GM23338 (cell line): ENCODE data around the gene MEGF6. TPM values are rescaled to one million over a fixed set of nuclear protein-coding genes. Genes with fewer than 3 reads are reported as not detected.

Source experiments
- ATAC-seq: fragments of 200-7000 bp; cut with Tn5 transposase; 3 replicates; pipeline ENCODE4 v1.9.1; 2020
- DNase-seq: peaks from one replicate; pipeline ENCODE4 v3.0.0-alpha.2; 2015; ENCODE audit warnings: low spot score
- H2AFZ ChIP-seq: fragments of 200-600 bp; sonication (generic); 2 replicates; pipeline ENCODE4 v1.8.0; 2016; ENCODE audit warnings: antibody characterized with exemption, mild to moderate bottlenecking, moderate library complexity
- H3F3A ChIP-seq: fragments of 200-600 bp; sonication (generic); replicated peaks from 2 replicates; pipeline ENCODE4 v1.8.0; 2017; ENCODE audit warnings: antibody characterized with exemption, mixed run types, low read depth
- H3K27ac ChIP-seq: fragments of 200-600 bp; sonication (generic); 2 replicates; pipeline ENCODE4 v1.6.1; 2016; ENCODE audit warnings: low read depth
- H3K27me3 ChIP-seq: fragments of 200-600 bp; sonication (generic); 2 replicates; pipeline ENCODE4 v1.8.0; 2016; ENCODE audit warnings: mild to moderate bottlenecking, mixed run types, moderate library complexity; ENCODE audit not compliant: insufficient read depth
- H3K36me3 ChIP-seq: fragments of 200-600 bp; sonication (generic); 2 replicates; pipeline ENCODE4 v1.8.0; 2016; ENCODE audit warnings: mild to moderate bottlenecking; ENCODE audit not compliant: insufficient read depth
- H3K4me1 ChIP-seq: fragments of 200-600 bp; sonication (generic); 2 replicates; pipeline ENCODE4 v1.8.0; 2016; ENCODE audit warnings: mild to moderate bottlenecking, moderate library complexity; ENCODE audit not compliant: insufficient read depth
- H3K4me2 ChIP-seq: fragments of 200-600 bp; sonication (generic); 2 replicates; pipeline ENCODE4 v1.7.1; 2017; ENCODE audit warnings: mixed run types
- H3K4me3 ChIP-seq: fragments of 200-600 bp; sonication (generic); 2 replicates; pipeline ENCODE4 v1.6.1; 2016; ENCODE audit warnings: mixed run types
- H3K79me2 ChIP-seq: fragments of 200-600 bp; sonication (generic); replicated peaks from 2 replicates; pipeline ENCODE4 v1.8.0; 2017; ENCODE audit warnings: mild to moderate bottlenecking; ENCODE audit not compliant: insufficient read depth
- H3K9me2 ChIP-seq: fragments of 200-600 bp; sonication (generic); 2 replicates; pipeline ENCODE4 v1.8.0; 2017; ENCODE audit not compliant: insufficient read depth
- H4K20me1 ChIP-seq: fragments of 200-600 bp; sonication (generic); replicated peaks from 2 replicates; pipeline ENCODE4 v1.8.0; 2017; ENCODE audit warnings: mild to moderate bottlenecking; ENCODE audit not compliant: insufficient read depth
- H3K27ac Mint-ChIP-seq: 2 replicates; pipeline ENCODE4 v1.8.0; 2020; ENCODE audit warnings: inconsistent platforms, mild to moderate bottlenecking, moderate library complexity, mixed read lengths
- H3K27me3 Mint-ChIP-seq: 3 replicates; pipeline ENCODE4 v1.8.0; 2022; ENCODE audit warnings: low read depth, mild to moderate bottlenecking, moderate library complexity, mixed read lengths, inconsistent platforms; ENCODE audit not compliant: insufficient read depth, poor library complexity
- H3K36me3 Mint-ChIP-seq: 3 replicates; pipeline ENCODE4 v1.8.0; 2021; ENCODE audit warnings: low read depth, mild to moderate bottlenecking, inconsistent platforms, moderate library complexity, mixed read lengths
- H3K4me1 Mint-ChIP-seq: 3 replicates; pipeline ENCODE4 v1.8.0; 2020; ENCODE audit warnings: mild to moderate bottlenecking, inconsistent platforms, mixed read lengths
- H3K4me3 Mint-ChIP-seq: 3 replicates; pipeline ENCODE4 v1.8.0; 2021; ENCODE audit warnings: moderate library complexity, mild to moderate bottlenecking, inconsistent platforms, mixed read lengths
- H3K9me3 Mint-ChIP-seq: 3 replicates; pipeline ENCODE4 v1.8.0; 2020; ENCODE audit warnings: moderate library complexity, mild to moderate bottlenecking, inconsistent platforms, mixed read lengths
- EZH2 ChIP-seq: fragments of 200-600 bp; sonication (generic); IDR thresholded peaks from one replicate; pipeline ENCODE4 v1.8.0; 2017; ENCODE audit warnings: antibody characterized with exemption, mild to moderate bottlenecking, low read depth; ENCODE audit not compliant: unreplicated experiment
- EZH2phosphoT487 ChIP-seq: fragments of 200-600 bp; sonication (generic); IDR thresholded peaks from one replicate; pipeline ENCODE4 v1.8.1; 2018; ENCODE audit warnings: antibody characterized with exemption; ENCODE audit not compliant: unreplicated experiment
- JUNB ChIP-seq: IDR thresholded peaks from one replicate; pipeline ENCODE4 v1.6.1; 2016; ENCODE audit warnings: antibody characterized with exemption; ENCODE audit not compliant: unreplicated experiment
- NANOG ChIP-seq: IDR thresholded peaks from 2 replicates; pipeline ENCODE4 v1.6.1; 2016; ENCODE audit warnings: antibody characterized with exemption, borderline replicate concordance
- POLR2AphosphoS5 ChIP-seq: IDR thresholded peaks from 2 replicates; pipeline ENCODE4 v1.6.1; 2016; ENCODE audit warnings: antibody characterized with exemption, low read depth
- STAT1 ChIP-seq: IDR thresholded peaks from one replicate; pipeline ENCODE4 v1.6.1; 2016; ENCODE audit warnings: antibody characterized with exemption; ENCODE audit not compliant: unreplicated experiment
- ZNF114 ChIP-seq: fragments of 250-450 bp; sonication (Bioruptor Pico); IDR thresholded peaks from 2 replicates; pipeline ENCODE4 v1.5.0; 2020; ENCODE audit warnings: mild to moderate bottlenecking, moderate library complexity
- ZNF331 ChIP-seq: fragments of 250-450 bp; sonication (Bioruptor Pico); IDR thresholded peaks from 2 replicates; pipeline ENCODE4 v1.5.0; 2020; ENCODE audit warnings: low read depth, mild to moderate bottlenecking, moderate library complexity
- ZNF462 ChIP-seq: fragments of 250-450 bp; sonication (Bioruptor Pico); IDR thresholded peaks from 2 replicates; pipeline ENCODE4 v1.5.0; 2020; ENCODE audit warnings: mild to moderate bottlenecking, moderate library complexity
- polyA plus RNA-seq: library from polyadenylated mRNA; unstranded; fragments of >200 nt; fragmentation: Nextera tagmentation; extraction: Ambion mirVana; gene quantifications from 2 replicates; pipeline ENCODE4 v1.2.1, GENCODE V29; 2016
- total RNA-seq: library from RNA; depleted of rRNA; stranded (reverse); fragments of >200 nt; shearing (Covaris generic); gene quantifications from 2 replicates; pipeline ENCODE4 v1.2.3, GENCODE V29; 2014
- TF ChIP-seq, protein P1 (sequence below): IDR thresholded peaks from 2 replicates; pipeline ENCODE4 v1.6.1; 2016; ENCODE audit warnings: antibody characterized with exemption
- TF ChIP-seq, protein P2 (sequence below): IDR thresholded peaks from one replicate; pipeline ENCODE4 v1.6.1; 2018; ENCODE audit warnings: antibody characterized with exemption; ENCODE audit not compliant: unreplicated experiment

The MEGF6 gene
- total and polyA plus RNA-seq, 2 experiments from 2014 or later: 4.0 to 21.4 TPM

DNA sequence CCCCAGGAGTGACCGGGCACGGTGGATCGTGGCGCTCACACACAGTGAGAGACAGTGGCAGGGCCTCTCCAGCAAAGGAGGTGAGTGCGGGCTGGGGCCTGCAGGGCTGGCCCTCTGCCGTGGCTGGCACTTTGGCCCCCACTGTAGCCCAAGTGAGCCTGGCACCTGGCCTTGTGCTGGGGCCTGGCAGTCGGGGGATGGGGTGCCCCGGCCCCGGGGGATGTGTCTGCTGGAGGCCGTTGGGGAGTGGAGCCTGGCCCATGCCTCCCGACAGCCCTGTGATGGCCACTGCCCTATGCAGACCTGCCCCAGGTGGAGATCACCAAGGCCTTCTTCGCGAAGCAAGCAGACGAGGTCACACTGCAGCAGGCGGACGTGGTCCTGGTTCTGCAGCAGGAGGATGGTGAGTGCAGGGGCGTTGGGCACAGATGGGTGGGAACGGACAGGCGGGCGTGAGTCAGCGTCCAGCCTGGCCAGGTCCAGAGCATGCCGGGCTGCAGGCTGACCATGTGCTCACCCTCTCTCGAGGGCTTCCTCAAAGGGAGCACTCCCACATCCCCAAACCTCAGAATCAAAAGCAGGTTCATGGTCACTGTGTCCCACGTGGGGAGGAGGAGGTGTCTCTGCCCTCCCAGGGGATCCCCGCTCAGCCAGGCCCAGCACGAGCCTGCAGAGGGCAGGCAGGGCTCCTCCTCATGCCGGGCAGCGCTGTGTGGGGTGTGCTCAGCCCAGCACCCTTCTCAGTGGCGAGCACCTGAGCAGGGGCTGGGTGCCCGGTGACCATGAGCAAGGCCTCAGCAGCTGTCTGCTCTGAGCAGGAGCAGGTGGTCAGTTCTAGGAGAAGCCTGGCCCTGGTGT is 131.6 kb downstream of the MEGF6 start (continued):
- no peak for TF ChIP-seq ZNF462 (CRISPR knock-in tag)
- TF ChIP-seq STAT1: no peak

DNA sequence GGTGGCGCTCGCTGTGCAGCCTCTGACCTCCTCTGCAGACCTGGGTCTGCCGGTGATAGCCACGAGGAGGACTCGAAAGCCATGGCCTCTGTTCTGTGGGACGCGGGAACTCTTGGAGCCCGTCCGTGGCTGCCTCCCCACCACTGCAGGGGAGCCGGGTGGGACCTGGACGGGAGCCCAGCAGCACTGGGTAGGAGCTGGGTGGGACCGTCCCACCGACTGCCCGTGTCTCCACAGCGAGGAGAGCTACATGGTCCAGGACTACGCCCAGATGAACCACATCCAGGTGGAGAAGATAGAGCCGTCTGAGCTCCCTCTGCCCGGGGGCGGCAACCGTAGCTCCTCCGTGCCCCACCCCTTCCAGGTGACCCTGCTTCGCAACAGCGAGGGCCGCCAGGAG is 133.1 kb downstream of the MEGF6 start:
- DNase-seq (no peak), ATAC-seq (no peak)
- H3K4me3 Mint-ChIP-seq: no peak overlapping the region
- Histone ChIP-seq H4K20me1 (no peaks in the 10 kb centered on the region), H3K79me2 (no peaks in the 10 kb centered on the region), H3K4me2 (no peak overlapping the region), H3K27ac (no peak overlapping the region), H2AFZ (no peak overlapping the region), H3K36me3 (no peaks in the 10 kb centered on the region), H3K27me3 (no peaks in the 10 kb centered on the region), H3K4me1 (no peaks in the 10 kb centered on the region), H3K9me2 (no peaks in the 10 kb centered on the region), H3K4me3 (no peak overlapping the region), H3F3A (no peaks in the 10 kb centered on the region)
- H3K27ac Mint-ChIP-seq: no peak overlapping the region
- no peaks in the 10 kb centered on the region for H3K27me3 Mint-ChIP-seq
- H3K4me1 Mint-ChIP-seq: no peaks in the 10 kb centered on the region
- H3K9me3 Mint-ChIP-seq: no peaks in the 10 kb centered on the region
- H3K36me3 Mint-ChIP-seq: peaks cover 8% of the 10 kb centered on the region
- TF ChIP-seq EZH2phosphoT487 (no peak), ZNF114 (no peak), STAT1 (no peak), JUNB (no peak), NANOG (no peak), POLR2AphosphoS5 (no peak), EZH2 (no peak), ZNF331 (CRISPR knock-in tag) (no peak)
- TF ChIP-seq, protein P1, sequence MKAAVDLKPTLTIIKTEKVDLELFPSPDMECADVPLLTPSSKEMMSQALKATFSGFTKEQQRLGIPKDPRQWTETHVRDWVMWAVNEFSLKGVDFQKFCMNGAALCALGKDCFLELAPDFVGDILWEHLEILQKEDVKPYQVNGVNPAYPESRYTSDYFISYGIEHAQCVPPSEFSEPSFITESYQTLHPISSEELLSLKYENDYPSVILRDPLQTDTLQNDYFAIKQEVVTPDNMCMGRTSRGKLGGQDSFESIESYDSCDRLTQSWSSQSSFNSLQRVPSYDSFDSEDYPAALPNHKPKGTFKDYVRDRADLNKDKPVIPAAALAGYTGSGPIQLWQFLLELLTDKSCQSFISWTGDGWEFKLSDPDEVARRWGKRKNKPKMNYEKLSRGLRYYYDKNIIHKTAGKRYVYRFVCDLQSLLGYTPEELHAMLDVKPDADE: no peak
- TF ChIP-seq, protein P2, sequence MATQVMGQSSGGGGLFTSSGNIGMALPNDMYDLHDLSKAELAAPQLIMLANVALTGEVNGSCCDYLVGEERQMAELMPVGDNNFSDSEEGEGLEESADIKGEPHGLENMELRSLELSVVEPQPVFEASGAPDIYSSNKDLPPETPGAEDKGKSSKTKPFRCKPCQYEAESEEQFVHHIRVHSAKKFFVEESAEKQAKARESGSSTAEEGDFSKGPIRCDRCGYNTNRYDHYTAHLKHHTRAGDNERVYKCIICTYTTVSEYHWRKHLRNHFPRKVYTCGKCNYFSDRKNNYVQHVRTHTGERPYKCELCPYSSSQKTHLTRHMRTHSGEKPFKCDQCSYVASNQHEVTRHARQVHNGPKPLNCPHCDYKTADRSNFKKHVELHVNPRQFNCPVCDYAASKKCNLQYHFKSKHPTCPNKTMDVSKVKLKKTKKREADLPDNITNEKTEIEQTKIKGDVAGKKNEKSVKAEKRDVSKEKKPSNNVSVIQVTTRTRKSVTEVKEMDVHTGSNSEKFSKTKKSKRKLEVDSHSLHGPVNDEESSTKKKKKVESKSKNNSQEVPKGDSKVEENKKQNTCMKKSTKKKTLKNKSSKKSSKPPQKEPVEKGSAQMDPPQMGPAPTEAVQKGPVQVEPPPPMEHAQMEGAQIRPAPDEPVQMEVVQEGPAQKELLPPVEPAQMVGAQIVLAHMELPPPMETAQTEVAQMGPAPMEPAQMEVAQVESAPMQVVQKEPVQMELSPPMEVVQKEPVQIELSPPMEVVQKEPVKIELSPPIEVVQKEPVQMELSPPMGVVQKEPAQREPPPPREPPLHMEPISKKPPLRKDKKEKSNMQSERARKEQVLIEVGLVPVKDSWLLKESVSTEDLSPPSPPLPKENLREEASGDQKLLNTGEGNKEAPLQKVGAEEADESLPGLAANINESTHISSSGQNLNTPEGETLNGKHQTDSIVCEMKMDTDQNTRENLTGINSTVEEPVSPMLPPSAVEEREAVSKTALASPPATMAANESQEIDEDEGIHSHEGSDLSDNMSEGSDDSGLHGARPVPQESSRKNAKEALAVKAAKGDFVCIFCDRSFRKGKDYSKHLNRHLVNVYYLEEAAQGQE: no peak
